ENCODE results near the gene TLE4.

TLE4 gene

DNA sequence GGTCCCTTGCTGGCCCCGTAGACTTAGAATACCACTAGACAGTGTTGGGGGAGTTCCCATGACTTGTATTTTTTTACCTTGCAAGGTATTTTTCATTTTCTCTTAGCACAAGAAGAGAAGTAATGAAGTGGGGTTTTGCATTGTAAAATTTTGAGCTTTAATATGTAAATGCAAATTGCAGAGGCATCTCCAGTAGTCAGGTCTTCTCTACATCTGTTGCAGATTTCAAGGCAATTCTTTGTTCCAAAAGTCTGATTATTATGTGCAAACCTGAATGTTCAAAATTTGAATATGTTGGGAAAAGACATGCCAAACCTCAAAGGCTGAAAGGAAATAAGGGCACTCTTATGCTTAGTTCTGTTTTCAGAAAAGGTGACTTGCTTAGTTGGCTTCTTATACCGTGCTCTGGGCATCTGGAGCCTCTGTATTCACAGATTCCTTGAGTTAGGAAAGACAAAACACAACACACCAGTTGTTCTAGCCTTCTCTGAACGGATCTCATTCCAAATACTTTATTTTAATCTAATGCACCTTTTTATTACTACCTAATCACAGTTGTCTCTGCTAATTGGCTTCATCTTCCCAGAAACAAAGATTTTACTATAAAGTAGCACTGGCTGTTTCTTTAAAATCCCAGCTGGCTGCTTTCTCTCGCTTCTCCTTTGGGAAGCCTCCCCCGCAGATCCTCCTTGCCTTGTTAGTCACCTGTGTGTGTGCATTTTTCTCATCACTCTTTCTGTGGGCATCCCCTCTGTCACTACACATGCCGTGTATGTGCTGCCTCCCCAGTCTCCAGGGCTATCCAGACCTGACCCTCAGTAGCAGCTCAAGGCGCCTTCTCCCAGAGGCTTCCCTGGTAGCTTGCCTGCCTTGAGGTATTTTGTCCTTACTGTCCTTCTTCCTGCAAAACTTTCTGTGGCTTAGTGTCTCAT lies 138.2 kb downstream of the TLE4 start:
- no peak for DNase-seq (ENCODE audit: low read depth, low spot score)
- no peak overlapping the region for H3K4me3 ChIP-seq (ENCODE audit: low read depth, low read length)
- TF ChIP-seq, protein P1, sequence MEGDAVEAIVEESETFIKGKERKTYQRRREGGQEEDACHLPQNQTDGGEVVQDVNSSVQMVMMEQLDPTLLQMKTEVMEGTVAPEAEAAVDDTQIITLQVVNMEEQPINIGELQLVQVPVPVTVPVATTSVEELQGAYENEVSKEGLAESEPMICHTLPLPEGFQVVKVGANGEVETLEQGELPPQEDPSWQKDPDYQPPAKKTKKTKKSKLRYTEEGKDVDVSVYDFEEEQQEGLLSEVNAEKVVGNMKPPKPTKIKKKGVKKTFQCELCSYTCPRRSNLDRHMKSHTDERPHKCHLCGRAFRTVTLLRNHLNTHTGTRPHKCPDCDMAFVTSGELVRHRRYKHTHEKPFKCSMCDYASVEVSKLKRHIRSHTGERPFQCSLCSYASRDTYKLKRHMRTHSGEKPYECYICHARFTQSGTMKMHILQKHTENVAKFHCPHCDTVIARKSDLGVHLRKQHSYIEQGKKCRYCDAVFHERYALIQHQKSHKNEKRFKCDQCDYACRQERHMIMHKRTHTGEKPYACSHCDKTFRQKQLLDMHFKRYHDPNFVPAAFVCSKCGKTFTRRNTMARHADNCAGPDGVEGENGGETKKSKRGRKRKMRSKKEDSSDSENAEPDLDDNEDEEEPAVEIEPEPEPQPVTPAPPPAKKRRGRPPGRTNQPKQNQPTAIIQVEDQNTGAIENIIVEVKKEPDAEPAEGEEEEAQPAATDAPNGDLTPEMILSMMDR (IDR thresholded peaks at IDR 0.05; ENCODE audit: low read depth, low read length), result no peak
- in situ Hi-C loops (cut with HindIII; ENCODE audit: low sequenced_read_pairs), result no loop called here

DNA sequence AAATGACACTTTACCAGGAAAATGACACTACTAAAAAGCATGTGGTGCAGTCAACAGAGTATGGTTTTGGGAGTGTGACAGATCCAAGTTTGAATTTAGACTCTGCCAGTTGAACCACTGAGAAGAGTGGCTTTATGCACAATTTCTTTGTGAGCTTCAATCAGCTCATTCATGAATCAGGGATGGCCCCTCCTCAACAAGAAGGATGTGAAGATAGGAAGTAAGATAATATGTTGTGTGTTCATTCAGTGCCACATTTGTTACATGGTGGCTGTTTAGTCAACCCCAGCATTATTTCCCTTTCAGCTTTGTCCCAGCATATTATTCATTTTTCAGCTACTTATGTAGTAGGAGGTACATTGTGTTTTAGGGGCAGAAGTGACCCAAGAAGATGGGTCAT lies 140.1 kb downstream of the TLE4 start:
- H3K4me3 ChIP-seq (ENCODE audit: low read depth, low read length), result no peak overlapping the region
- TF ChIP-seq, protein P1 (IDR thresholded peaks at IDR 0.05; ENCODE audit: low read depth, low read length), result no peak
- DNase-seq (ENCODE audit: low read depth, low spot score), result no peak
- in situ Hi-C loops (cut with HindIII; ENCODE audit: low sequenced_read_pairs), result no loop called here

DNA sequence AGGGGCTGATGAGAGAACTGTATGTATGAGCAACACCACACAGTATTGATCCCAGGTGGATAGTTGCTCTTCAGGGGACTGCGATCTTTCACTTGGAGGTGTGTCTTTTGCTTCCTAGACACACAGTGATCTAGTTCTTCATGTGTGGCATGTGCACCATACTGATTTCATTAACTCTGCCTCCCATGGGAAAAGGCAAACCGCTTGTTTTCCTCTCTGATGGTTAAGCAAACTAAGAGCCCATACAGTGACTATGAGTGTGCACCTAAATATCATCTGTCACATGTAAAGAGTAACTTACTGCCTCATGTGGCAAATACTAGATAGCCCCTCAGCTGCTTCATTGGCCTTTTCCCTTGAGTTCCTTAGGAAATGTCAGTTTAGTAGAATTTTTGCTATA lies 147.3 kb downstream of the TLE4 start:
- no peak overlapping the region for H3K4me3 ChIP-seq (ENCODE audit: low read depth, low read length)
- TF ChIP-seq, protein P1 (IDR thresholded peaks at IDR 0.05; ENCODE audit: low read depth, low read length), result no peak
- no peak for DNase-seq (ENCODE audit: low read depth, low spot score)
- in situ Hi-C loops (cut with HindIII; ENCODE audit: low sequenced_read_pairs), result no loop called here

DNA sequence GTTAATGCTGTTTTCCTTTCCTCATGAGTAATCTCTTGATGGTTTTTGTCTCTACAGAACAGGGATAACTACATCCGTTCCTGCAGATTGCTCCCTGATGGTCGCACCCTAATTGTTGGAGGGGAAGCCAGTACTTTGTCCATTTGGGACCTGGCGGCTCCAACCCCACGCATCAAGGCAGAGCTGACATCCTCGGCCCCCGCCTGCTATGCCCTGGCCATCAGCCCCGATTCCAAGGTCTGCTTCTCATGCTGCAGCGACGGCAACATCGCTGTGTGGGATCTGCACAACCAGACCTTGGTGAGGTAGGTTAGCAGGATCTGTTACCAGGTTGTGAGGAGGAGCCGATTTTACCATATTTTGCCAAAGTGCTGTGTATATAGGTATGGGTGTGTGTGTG lies 148.2 kb downstream of the TLE4 start:
- DNase-seq (ENCODE audit: low read depth, low spot score), result no peak
- TF ChIP-seq, protein P1 (IDR thresholded peaks at IDR 0.05; ENCODE audit: low read depth, low read length), result no peak
- in situ Hi-C loops (cut with HindIII; ENCODE audit: low sequenced_read_pairs), result no loop called here
- no peak overlapping the region for H3K4me3 ChIP-seq (ENCODE audit: low read depth, low read length)

DNA sequence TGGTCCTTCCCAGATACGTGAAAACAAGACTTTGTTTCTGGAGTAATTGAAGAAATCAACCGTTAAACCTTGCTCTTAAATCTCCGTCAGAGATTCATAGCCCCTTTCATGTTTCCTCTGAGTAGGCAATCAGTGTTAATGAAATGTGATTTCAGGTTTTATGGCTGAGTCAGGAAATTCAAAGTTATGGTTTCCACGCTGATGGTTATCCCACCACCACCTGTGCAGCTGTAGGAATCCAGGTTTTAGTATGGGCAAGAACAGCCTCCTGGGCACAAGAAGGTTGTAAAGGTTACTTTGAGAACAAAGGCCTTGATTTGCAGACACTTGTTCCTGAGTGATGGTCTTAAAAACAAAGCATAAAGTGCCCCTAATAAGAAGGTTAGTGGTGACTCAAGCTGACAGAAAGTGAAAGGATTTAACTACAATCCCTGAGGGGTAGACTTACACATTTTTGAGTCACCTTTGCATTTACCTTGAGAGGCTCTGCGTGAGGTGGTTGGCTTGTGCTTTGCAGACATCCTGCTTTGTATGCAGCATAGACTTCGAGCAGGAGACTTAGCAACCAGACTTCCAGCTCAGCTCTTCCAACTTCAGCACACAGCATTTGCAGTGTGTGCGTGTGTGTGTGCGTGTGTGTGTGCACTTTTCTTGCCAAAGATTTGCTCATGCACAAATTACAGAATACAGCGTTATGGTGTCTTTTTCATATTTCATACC lies 159.6 kb downstream of the TLE4 start:
- in situ Hi-C loops (cut with HindIII; ENCODE audit: low sequenced_read_pairs), result no loop called here
- TF ChIP-seq, protein P1 (IDR thresholded peaks at IDR 0.05; ENCODE audit: low read depth, low read length), result no peak
- DNase-seq (ENCODE audit: low read depth, low spot score), result no peak
- H3K4me3 ChIP-seq (ENCODE audit: low read depth, low read length), result no peak overlapping the region

DNA sequence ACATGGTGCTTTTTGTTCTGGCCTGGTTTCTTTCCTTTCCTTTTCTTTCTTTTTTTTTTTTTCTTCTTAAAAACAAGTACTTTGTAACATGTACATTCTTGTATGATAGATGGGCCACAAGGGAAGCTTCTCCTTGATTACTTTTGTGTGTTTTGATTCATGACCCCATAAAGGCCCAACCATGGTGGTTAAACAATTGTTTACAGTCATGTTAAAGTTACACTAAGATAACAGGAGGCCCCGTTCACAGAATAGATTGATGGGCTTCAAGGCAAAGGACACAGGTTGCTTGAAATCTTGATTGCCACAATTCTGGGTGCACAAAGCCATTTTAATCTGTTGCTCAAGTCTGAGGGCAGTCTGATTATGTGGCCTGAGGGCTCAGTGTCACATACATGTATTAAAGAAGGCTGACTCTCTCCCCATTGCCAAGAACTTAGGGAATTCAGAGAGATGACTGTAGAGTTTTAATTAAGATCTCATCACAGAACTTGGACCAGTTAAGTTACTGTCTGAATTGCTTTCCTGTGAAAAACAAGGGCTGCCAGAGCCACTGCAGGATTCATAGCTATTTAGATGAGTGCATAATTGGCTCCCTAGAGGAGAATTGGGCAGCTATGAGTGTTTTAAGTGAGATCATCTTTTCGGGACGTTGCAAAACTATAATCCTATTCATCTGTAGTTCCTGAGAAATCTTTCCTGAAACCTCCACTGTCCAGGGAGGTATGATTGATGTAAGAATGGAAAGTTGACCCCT lies 163.4 kb downstream of the TLE4 start:
- no peak for DNase-seq (ENCODE audit: low read depth, low spot score)
- in situ Hi-C loops (cut with HindIII; ENCODE audit: low sequenced_read_pairs), result no loop called here
- H3K4me3 ChIP-seq (ENCODE audit: low read depth, low read length), result no peak overlapping the region
- TF ChIP-seq, protein P1 (IDR thresholded peaks at IDR 0.05; ENCODE audit: low read depth, low read length), result no peak
